HepG2 (cell line): ENCODE results near the gene TRPT1. TPM values are rescaled to one million over a fixed set of nuclear protein-coding genes. Genes with fewer than 3 reads are reported as not detected.

Experiments
- KDM1A ChIP-seq: IDR thresholded peaks from 2 replicates; pipeline ENCODE4 v1.6.1; 2016; ENCODE audit warnings: missing compliant biosample characterization
- STAT6 ChIP-seq: sonication (generic); formaldehyde crosslinking; IDR thresholded peaks from 2 replicates; pipeline ENCODE4 v1.4.0; 2020; ENCODE audit warnings: missing genetic modification reagents, mild to moderate bottlenecking, borderline replicate concordance
- ZBTB4 ChIP-seq: sonication (generic); formaldehyde crosslinking; IDR thresholded peaks from 2 replicates; pipeline ENCODE4 v1.4.0; 2020; ENCODE audit warnings: missing genetic modification reagents, mild to moderate bottlenecking, borderline replicate concordance
- ZFP41 ChIP-seq: sonication (generic); formaldehyde crosslinking; IDR thresholded peaks from 2 replicates; pipeline ENCODE4 v1.4.0; 2020; ENCODE audit warnings: mild to moderate bottlenecking, missing genetic modification reagents, borderline replicate concordance
- ZFX ChIP-seq: sonication (generic); formaldehyde crosslinking; IDR thresholded peaks from 2 replicates; pipeline ENCODE4 v1.4.0; 2020; ENCODE audit warnings: mild to moderate bottlenecking, low read depth, missing genetic modification reagents, moderate library complexity
- ZNF30 ChIP-seq: sonication (generic); formaldehyde crosslinking; IDR thresholded peaks from 2 replicates; pipeline ENCODE4 v1.5.0; 2020; ENCODE audit warnings: mild to moderate bottlenecking, missing genetic modification reagents
- ZNF407 ChIP-seq: sonication (generic); formaldehyde crosslinking; IDR thresholded peaks from one replicate; pipeline ENCODE4 v1.5.1; 2020; ENCODE audit warnings: mild to moderate bottlenecking, missing genetic modification reagents; ENCODE audit errors: not compliant biosample characterization
- ZSCAN5A ChIP-seq: sonication (generic); formaldehyde crosslinking; IDR thresholded peaks from 2 replicates; pipeline ENCODE4 v1.8.0; 2022; ENCODE audit warnings: mild to moderate bottlenecking, missing genetic modification reagents, borderline replicate concordance
- polyA plus RNA-seq, 8 experiments: library from polyadenylated mRNA; depleted of rRNA in 3 of 8; stranded (reverse) in 7 of 8; unstranded in 1 of 8; fragments of >200 nt; fragmentation: Illumina TruSeq in 4 of 8; extraction: Trizol in 4 of 8; gene quantifications; 2 replicates each; pipeline versions ENCODE4 v1.2.1 to v1.2.3, GENCODE V29; 2011 to 2016; ENCODE audit warnings: low read depth in 4 of 8, missing spikeins in 1 of 8, mixed read lengths in 1 of 8; ENCODE audit not compliant: insufficient read depth in 1 of 8
- total RNA-seq, 5 experiments: library from RNA; depleted of rRNA; stranded (reverse); fragments of >200 nt; fragmentation: Illumina TruSeq; extraction: Trizol; gene quantifications; 2 replicates each; pipeline ENCODE4 v1.2.3, GENCODE V29; 2016; ENCODE audit warnings: low read depth in 1 of 5
- TF ChIP-seq, protein P1 (sequence below): sonication (generic); formaldehyde crosslinking; IDR thresholded peaks from 2 replicates; pipeline ENCODE4 v1.9.0; 2021; ENCODE audit warnings: missing genetic modification reagents, mild to moderate bottlenecking, borderline replicate concordance

The TRPT1 gene
- total and polyA plus RNA-seq, 2 of the 13 experiments (the other 11 are each of a cell fraction or from before 2014, with no cell fraction given), result 24.8 to 40.7 TPM

DNA sequence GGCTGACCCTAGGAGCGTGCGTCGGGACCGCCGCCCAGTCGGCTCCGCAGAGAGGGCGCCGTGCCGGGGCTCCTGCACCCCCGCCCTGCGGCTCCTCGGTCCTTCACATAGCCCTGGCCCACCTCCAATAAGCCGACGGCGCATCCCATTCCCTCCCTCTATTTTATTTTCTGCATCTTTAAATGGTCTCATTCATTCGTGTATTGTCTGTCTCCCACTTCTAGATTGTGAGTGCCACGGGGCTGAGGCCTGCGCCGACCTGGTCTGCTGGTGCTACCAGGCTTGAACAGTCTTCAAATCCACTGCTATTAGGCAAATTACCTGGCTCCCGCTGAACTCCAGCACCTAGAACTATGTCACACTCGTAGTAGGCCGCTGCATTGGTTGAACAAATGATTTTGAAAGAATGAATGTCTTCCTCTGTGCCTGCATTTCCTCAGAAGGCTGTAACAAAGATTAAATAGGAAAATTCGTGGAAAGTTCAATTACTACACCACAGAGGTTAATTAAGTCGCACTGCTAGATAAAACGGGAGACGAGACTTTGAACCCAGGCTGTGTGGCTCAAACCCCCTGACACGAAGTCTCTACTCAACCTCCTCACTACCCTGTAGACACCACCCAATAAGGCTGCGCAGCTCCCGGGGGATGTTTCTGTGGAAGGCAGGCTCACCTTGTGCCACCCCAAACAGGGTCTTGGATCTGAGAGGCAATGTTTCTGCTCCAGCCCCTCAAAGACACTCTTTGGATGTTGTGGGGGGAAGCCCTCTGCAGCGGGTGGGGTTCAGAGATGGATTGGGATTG lies 21.9 kb upstream of the TRPT1 start (continued):
- no peak for TF ChIP-seq ZNF407
- no peak for TF ChIP-seq ZFP41 (CRISPR knock-in tag)
- TF ChIP-seq ZSCAN5A (CRISPR knock-in tag), result no peak
- TF ChIP-seq, protein P1, sequence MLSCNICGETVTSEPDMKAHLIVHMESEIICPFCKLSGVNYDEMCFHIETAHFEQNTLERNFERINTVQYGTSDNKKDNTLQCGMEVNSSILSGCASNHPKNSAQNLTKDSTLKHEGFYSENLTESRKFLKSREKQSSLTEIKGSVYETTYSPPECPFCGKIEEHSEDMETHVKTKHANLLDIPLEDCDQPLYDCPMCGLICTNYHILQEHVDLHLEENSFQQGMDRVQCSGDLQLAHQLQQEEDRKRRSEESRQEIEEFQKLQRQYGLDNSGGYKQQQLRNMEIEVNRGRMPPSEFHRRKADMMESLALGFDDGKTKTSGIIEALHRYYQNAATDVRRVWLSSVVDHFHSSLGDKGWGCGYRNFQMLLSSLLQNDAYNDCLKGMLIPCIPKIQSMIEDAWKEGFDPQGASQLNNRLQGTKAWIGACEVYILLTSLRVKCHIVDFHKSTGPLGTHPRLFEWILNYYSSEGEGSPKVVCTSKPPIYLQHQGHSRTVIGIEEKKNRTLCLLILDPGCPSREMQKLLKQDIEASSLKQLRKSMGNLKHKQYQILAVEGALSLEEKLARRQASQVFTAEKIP, result no peak
- no peak for TF ChIP-seq KDM1A (CRISPR knock-in tag)
- TF ChIP-seq ZNF30 (CRISPR knock-in tag), result 0 out of 2 replicates have a peak, but pooled peaks have one; percentile 11
- TF ChIP-seq ZFX (CRISPR knock-in tag), result peak; percentile 5; the same call in 1 of the 2 replicates
- TF ChIP-seq STAT6 (CRISPR knock-in tag), result no peak
- TF ChIP-seq ZBTB4 (CRISPR knock-in tag), result no peak
